ENCODE results near the gene ARHGEF10L.
"Not testable (repeated sequence)": the region's sequence is repeated elsewhere in the genome, so short reads cannot be mapped to it uniquely, and the experiment has no call there.

Gene ARHGEF10L

GRCh38 chr1:17615157-17615556, 75.7 kb downstream of the ARHGEF10L start:
- DNase-seq, result no peak

- no peak for DNase-seq
Measured at GRCh38 chr1:17615959-17616358, 76.5 kb downstream of the ARHGEF10L start.

- no peak for DNase-seq
Measured at GRCh38 chr1:17616731-17617279, 77.3 kb downstream of the ARHGEF10L start.

- DNase-seq, result no peak
Measured at GRCh38 chr1:17617787-17618557, 78.5 kb downstream of the ARHGEF10L start.

- no peak for DNase-seq
Measured at GRCh38 chr1:17618558-17619247, 79.2 kb downstream of the ARHGEF10L start.

- no peak for DNase-seq
Measured at GRCh38 chr1:17620448-17620847, 81.0 kb downstream of the ARHGEF10L start.

- DNase-seq, result no peak
Measured at GRCh38 chr1:17621691-17622090, 82.2 kb downstream of the ARHGEF10L start.

GRCh38 chr1:17622823-17623222, 83.3 kb downstream of the ARHGEF10L start:
- DNase-seq, result no peak

GRCh38 chr1:17624611-17625233, 85.2 kb downstream of the ARHGEF10L start:
- DNase-seq, result no peak

- no peak for DNase-seq
Measured at GRCh38 chr1:17627239-17628052, 87.9 kb downstream of the ARHGEF10L start.

- DNase-seq, result not testable (repeated sequence)
Measured at GRCh38 chr1:17629046-17629445, 89.5 kb downstream of the ARHGEF10L start.

- no peak for DNase-seq
Measured at GRCh38 chr1:17629460-17629859, 90.0 kb downstream of the ARHGEF10L start.

GRCh38 chr1:17630048-17630830, 90.7 kb downstream of the ARHGEF10L start:
- DNase-seq, result no peak

- DNase-seq, result no peak
Measured at GRCh38 chr1:17630986-17631385, 91.5 kb downstream of the ARHGEF10L start.

- no peak for DNase-seq
Measured at GRCh38 chr1:17631410-17631809, 91.9 kb downstream of the ARHGEF10L start.

GRCh38 chr1:17632106-17632505, 92.6 kb downstream of the ARHGEF10L start:
- no peak for DNase-seq

GRCh38 chr1:17632541-17633184, 93.2 kb downstream of the ARHGEF10L start:
- no peak for DNase-seq

GRCh38 chr1:17633654-17634053, 94.2 kb downstream of the ARHGEF10L start:
- DNase-seq, result no peak

- DNase-seq, result no peak
Measured at GRCh38 chr1:17635276-17635675, 95.8 kb downstream of the ARHGEF10L start.

- no peak for DNase-seq
Measured at GRCh38 chr1:17635811-17636210, 96.3 kb downstream of the ARHGEF10L start.

GRCh38 chr1:17636612-17637011, 97.1 kb downstream of the ARHGEF10L start:
- no peak for DNase-seq
